HEK293 (cell line): ENCODE results near the gene MMD.

Source experiments
- CTCF ChIP-seq: fragments of 450-650 bp; formaldehyde crosslinking; IDR thresholded peaks from 2 replicates; pipeline ENCODE4 v1.5.1; 2016; ENCODE audit warnings: missing biosample characterization, missing genetic modification characterization
- HOXA7 ChIP-seq: sonication (generic); formaldehyde crosslinking; IDR thresholded peaks from 2 replicates; pipeline ENCODE4 v1.8.1; 2022; ENCODE audit warnings: missing genetic modification reagents, borderline replicate concordance
- INSM2 ChIP-seq: fragments of 450-650 bp; formaldehyde crosslinking; IDR thresholded peaks from 2 replicates; pipeline ENCODE4 v1.5.1; 2016; ENCODE audit warnings: missing biosample characterization, missing genetic modification characterization
- KLF10 ChIP-seq: fragments of 450-650 bp; IDR thresholded peaks from 2 replicates; pipeline ENCODE4 v1.5.1; 2018; ENCODE audit warnings: missing biosample characterization, mild to moderate bottlenecking, missing genetic modification characterization
- KLF8 ChIP-seq: fragments of 450-650 bp; formaldehyde crosslinking; IDR thresholded peaks from 2 replicates; pipeline ENCODE4 v1.5.1; 2016; ENCODE audit warnings: missing biosample characterization, missing genetic modification characterization
- MEIS1 ChIP-seq: sonication (generic); formaldehyde crosslinking; IDR thresholded peaks from 2 replicates; pipeline ENCODE4 v1.8.1; 2022; ENCODE audit warnings: missing genetic modification reagents, mild to moderate bottlenecking, borderline replicate concordance
- ZBTB1 ChIP-seq: fragments of 450-650 bp; formaldehyde crosslinking; IDR thresholded peaks from 2 replicates; pipeline ENCODE4 v1.5.1; 2016; ENCODE audit warnings: missing biosample characterization, missing genetic modification characterization
- ZBTB20 ChIP-seq: fragments of 450-650 bp; formaldehyde crosslinking; IDR thresholded peaks from 2 replicates; pipeline ENCODE4 v1.5.1; 2016; ENCODE audit warnings: missing biosample characterization, missing genetic modification characterization
- ZBTB7A ChIP-seq: fragments of 450-650 bp; formaldehyde crosslinking; IDR thresholded peaks from 2 replicates; pipeline ENCODE4 v1.5.1; 2016; ENCODE audit warnings: low read depth, missing biosample characterization, missing genetic modification characterization
- ZFP37 ChIP-seq: fragments of 450-650 bp; formaldehyde crosslinking; IDR thresholded peaks from 2 replicates; pipeline ENCODE4 v1.5.1; 2016; ENCODE audit warnings: missing biosample characterization, missing genetic modification characterization
- ZIC2 ChIP-seq: fragments of 450-650 bp; formaldehyde crosslinking; IDR thresholded peaks from 2 replicates; pipeline ENCODE4 v1.5.1; 2016; ENCODE audit warnings: missing biosample characterization, missing genetic modification characterization
- ZNF121 ChIP-seq: fragments of 450-650 bp; formaldehyde crosslinking; IDR thresholded peaks from 2 replicates; pipeline ENCODE4 v1.5.1; 2016; ENCODE audit warnings: missing biosample characterization, missing genetic modification characterization
- ZNF132 ChIP-seq: fragments of 450-650 bp; formaldehyde crosslinking; IDR thresholded peaks from 2 replicates; pipeline ENCODE4 v1.5.1; 2017; ENCODE audit warnings: missing biosample characterization, missing genetic modification characterization, borderline replicate concordance
- ZNF157 ChIP-seq: fragments of 450-650 bp; formaldehyde crosslinking; IDR thresholded peaks from 2 replicates; pipeline ENCODE4 v1.5.1; 2016; ENCODE audit warnings: missing biosample characterization, missing genetic modification characterization
- ZNF23 ChIP-seq: fragments of 450-650 bp; formaldehyde crosslinking; IDR thresholded peaks from 2 replicates; pipeline ENCODE4 v1.5.1; 2016; ENCODE audit warnings: missing biosample characterization, missing genetic modification characterization, borderline replicate concordance
- ZNF24 ChIP-seq: fragments of 450-650 bp; formaldehyde crosslinking; IDR thresholded peaks from 2 replicates; pipeline ENCODE4 v1.5.1; 2016; ENCODE audit warnings: missing biosample characterization, missing genetic modification characterization
- ZNF248 ChIP-seq: fragments of 450-650 bp; formaldehyde crosslinking; IDR thresholded peaks from 2 replicates; pipeline ENCODE4 v1.5.1; 2017; ENCODE audit warnings: missing biosample characterization, missing genetic modification characterization
- ZNF335 ChIP-seq: fragments of 450-650 bp; formaldehyde crosslinking; conservative IDR thresholded peaks from 2 replicates; pipeline ENCODE4 v1.5.1; 2016; ENCODE audit warnings: missing biosample characterization, missing genetic modification characterization
- ZNF37A ChIP-seq: fragments of 450-650 bp; IDR thresholded peaks from 2 replicates; pipeline ENCODE4 v1.5.1; 2018; ENCODE audit warnings: missing biosample characterization, missing genetic modification characterization
- ZNF394 ChIP-seq: fragments of 450-650 bp; formaldehyde crosslinking; IDR thresholded peaks from 2 replicates; pipeline ENCODE4 v1.5.1; 2016; ENCODE audit warnings: missing biosample characterization, missing genetic modification characterization, mild to moderate bottlenecking, moderate library complexity, borderline replicate concordance
- ZNF521 ChIP-seq: fragments of 450-650 bp; formaldehyde crosslinking; IDR thresholded peaks from 2 replicates; pipeline ENCODE4 v1.5.1; 2017; ENCODE audit warnings: missing biosample characterization, mild to moderate bottlenecking, missing genetic modification characterization
- ZNF624 ChIP-seq: fragments of 450-650 bp; formaldehyde crosslinking; IDR thresholded peaks from 2 replicates; pipeline ENCODE4 v1.5.1; 2017; ENCODE audit warnings: missing biosample characterization, missing genetic modification characterization
- ZNF629 ChIP-seq: fragments of 450-650 bp; formaldehyde crosslinking; IDR thresholded peaks from 2 replicates; pipeline ENCODE4 v1.5.1; 2017; ENCODE audit warnings: missing biosample characterization, missing genetic modification characterization
- ZNF704 ChIP-seq: fragments of 450-650 bp; formaldehyde crosslinking; IDR thresholded peaks from 2 replicates; pipeline ENCODE4 v1.5.1; 2016; ENCODE audit warnings: missing biosample characterization, missing genetic modification characterization
- ZNF785 ChIP-seq: fragments of 450-650 bp; formaldehyde crosslinking; IDR thresholded peaks from 2 replicates; pipeline ENCODE4 v1.5.1; 2016; ENCODE audit warnings: missing biosample characterization, missing genetic modification characterization
- ZNF791 ChIP-seq: fragments of 450-650 bp; formaldehyde crosslinking; IDR thresholded peaks from 2 replicates; pipeline ENCODE4 v1.5.1; 2016; ENCODE audit warnings: missing biosample characterization, missing genetic modification characterization
- ZNF792 ChIP-seq: fragments of 450-650 bp; formaldehyde crosslinking; IDR thresholded peaks from 2 replicates; pipeline ENCODE4 v1.5.1; 2016; ENCODE audit warnings: missing biosample characterization, missing genetic modification characterization
- ZSCAN18 ChIP-seq: fragments of 450-650 bp; formaldehyde crosslinking; IDR thresholded peaks from 2 replicates; pipeline ENCODE4 v1.5.1; 2016; ENCODE audit warnings: missing biosample characterization, missing genetic modification characterization
- ZSCAN30 ChIP-seq: fragments of 450-650 bp; IDR thresholded peaks from 2 replicates; pipeline ENCODE4 v1.5.1; 2018; ENCODE audit warnings: missing biosample characterization, mild to moderate bottlenecking, missing genetic modification characterization, moderate library complexity
- TF ChIP-seq, protein P1 (sequence below): fragments of 450-650 bp; formaldehyde crosslinking; IDR thresholded peaks from 2 replicates; pipeline ENCODE4 v1.5.0; 2017; ENCODE audit warnings: missing biosample characterization, missing genetic modification characterization, borderline replicate concordance
- TF ChIP-seq, protein P2 (sequence below): fragments of 450-650 bp; formaldehyde crosslinking; IDR thresholded peaks from 2 replicates; pipeline ENCODE4 v1.5.1; 2016; ENCODE audit warnings: missing biosample characterization, missing genetic modification characterization

Gene MMD

DNA sequence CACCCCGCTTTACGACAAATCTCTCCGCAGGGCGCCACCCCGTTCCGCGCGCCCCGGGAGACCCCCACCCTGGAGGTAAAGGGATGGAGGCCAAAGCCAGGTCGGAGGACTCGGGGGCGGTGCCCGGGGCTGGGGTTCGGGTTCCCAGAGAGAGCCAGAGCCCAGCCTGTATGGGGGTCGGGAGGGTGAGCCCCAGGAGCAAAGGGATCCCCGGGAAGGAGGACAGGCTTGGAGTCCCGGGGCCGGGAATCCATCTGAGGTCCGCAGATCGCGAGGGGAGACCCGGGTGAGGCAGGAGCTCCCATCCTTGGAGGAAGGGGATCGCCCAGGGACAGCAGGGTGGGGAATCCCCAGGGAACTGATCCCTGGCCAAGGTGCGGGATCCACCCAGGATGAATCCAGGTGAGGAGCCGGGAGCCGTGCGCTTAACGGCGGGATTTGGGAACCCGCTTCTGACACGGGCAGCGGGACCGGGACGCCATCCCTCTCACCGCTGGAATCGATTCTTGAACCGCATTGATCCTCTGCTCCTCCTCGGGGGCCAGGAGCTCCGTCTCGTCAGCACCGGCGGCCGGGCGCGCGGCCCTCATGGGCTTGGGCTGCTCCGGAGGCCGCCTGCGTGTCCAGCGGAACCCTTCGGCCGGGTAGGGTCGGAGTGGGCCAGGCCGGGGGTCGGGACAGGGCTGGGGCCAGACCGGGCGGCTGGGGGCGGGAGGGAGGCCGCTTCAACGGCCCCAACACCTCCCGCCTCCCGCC, at the start of gene MMD (continued):
- TF ChIP-seq CTCF (tag by site-specific recombination) (no peak), ZFP37 (tag by site-specific recombination) (no peak), ZNF792 (tag by site-specific recombination) (no peak), ZNF157 (no peak), ZNF37A (no peak), ZNF132 (no peak), MEIS1 (CRISPR knock-in tag) (no peak), ZNF23 (tag by site-specific recombination) (no peak), KLF8 (tag by site-specific recombination) (peak; percentile 36; the same call in 1 of the 2 replicates), KLF10 (no peak), ZNF785 (no peak), ZNF704 (tag by site-specific recombination) (no peak), HOXA7 (CRISPR knock-in tag) (no peak), ZNF624 (tag by site-specific recombination) (no peak), ZSCAN18 (tag by site-specific recombination) (no peak), ZBTB20 (tag by site-specific recombination) (peak; percentile 44), ZNF121 (tag by site-specific recombination) (peak; percentile 96), ZNF394 (tag by site-specific recombination) (peak; percentile 88), ZNF248 (no peak), ZSCAN30 (0 out of 2 replicates have a peak, but pooled peaks have one; percentile 31), ZNF521 (tag by site-specific recombination) (no peak), ZNF335 (tag by site-specific recombination) (peak; percentile 75), ZIC2 (peak; percentile 59), ZBTB7A (no peak), ZBTB1 (tag by site-specific recombination) (no peak), ZNF791 (tag by site-specific recombination) (no peak), INSM2 (no peak), ZNF629 (tag by site-specific recombination) (no peak), ZNF24 (tag by site-specific recombination) (no peak)
- TF ChIP-seq, protein P1, sequence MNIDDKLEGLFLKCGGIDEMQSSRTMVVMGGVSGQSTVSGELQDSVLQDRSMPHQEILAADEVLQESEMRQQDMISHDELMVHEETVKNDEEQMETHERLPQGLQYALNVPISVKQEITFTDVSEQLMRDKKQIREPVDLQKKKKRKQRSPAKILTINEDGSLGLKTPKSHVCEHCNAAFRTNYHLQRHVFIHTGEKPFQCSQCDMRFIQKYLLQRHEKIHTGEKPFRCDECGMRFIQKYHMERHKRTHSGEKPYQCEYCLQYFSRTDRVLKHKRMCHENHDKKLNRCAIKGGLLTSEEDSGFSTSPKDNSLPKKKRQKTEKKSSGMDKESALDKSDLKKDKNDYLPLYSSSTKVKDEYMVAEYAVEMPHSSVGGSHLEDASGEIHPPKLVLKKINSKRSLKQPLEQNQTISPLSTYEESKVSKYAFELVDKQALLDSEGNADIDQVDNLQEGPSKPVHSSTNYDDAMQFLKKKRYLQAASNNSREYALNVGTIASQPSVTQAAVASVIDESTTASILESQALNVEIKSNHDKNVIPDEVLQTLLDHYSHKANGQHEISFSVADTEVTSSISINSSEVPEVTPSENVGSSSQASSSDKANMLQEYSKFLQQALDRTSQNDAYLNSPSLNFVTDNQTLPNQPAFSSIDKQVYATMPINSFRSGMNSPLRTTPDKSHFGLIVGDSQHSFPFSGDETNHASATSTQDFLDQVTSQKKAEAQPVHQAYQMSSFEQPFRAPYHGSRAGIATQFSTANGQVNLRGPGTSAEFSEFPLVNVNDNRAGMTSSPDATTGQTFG (tag by site-specific recombination), result no peak
- TF ChIP-seq, protein P2, sequence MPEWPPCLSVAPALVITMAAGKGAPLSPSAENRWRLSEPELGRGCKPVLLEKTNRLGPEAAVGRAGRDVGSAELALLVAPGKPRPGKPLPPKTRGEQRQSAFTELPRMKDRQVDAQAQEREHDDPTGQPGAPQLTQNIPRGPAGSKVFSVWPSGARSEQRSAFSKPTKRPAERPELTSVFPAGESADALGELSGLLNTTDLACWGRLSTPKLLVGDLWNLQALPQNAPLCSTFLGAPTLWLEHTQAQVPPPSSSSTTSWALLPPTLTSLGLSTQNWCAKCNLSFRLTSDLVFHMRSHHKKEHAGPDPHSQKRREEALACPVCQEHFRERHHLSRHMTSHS, result no peak
